ENCODE measurements around the gene IQCK.

DNA sequence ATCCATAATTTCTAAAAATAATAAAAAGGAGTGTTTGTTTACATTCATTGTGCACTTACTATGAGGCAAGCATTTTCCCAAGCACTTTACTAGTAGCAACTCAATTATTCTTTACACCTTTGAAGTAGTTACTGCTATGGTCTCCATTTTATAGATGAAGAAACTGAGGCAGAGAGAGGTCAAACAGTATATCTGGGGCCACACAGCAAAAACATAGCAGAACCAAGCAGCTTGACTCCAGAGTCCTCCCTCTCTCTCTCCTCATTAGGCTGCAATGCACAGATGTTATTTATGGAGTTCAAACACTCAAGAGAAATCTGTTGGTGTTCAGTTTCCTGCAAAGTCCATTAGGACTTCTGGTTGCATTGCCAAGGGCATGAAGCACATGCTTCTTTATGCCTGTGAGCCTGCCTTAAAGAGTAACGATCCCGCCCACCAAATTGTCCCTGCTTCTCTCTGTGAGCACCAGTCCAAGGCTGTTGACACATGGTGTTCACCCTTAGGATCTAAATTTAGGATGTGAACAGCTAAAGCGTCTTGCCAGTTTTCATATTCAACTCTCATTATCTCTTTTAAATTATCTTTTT is 122.5 kb downstream of the IQCK start:
- TF ChIP-seq POLR2AphosphoS5 (IDR thresholded peaks at IDR 0.05; ENCODE audit: insufficient read depth in 1 of 2, low read depth in 1 of 2), result no peak
- TF ChIP-seq, protein P1, sequence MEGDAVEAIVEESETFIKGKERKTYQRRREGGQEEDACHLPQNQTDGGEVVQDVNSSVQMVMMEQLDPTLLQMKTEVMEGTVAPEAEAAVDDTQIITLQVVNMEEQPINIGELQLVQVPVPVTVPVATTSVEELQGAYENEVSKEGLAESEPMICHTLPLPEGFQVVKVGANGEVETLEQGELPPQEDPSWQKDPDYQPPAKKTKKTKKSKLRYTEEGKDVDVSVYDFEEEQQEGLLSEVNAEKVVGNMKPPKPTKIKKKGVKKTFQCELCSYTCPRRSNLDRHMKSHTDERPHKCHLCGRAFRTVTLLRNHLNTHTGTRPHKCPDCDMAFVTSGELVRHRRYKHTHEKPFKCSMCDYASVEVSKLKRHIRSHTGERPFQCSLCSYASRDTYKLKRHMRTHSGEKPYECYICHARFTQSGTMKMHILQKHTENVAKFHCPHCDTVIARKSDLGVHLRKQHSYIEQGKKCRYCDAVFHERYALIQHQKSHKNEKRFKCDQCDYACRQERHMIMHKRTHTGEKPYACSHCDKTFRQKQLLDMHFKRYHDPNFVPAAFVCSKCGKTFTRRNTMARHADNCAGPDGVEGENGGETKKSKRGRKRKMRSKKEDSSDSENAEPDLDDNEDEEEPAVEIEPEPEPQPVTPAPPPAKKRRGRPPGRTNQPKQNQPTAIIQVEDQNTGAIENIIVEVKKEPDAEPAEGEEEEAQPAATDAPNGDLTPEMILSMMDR (IDR thresholded peaks at IDR 0.05), result no peak

Measured in vagina (tissue), 2 donors.